GM13977 (cell line): ENCODE data around the gene RNF20.
"Not testable (repeated sequence)": the region's sequence is repeated elsewhere in the genome, so short reads cannot be mapped to it uniquely, and the experiment has no call there.

Source experiments
- DNase-seq: peaks from one replicate; pipeline ENCODE4 v3.0.0; 2012; ENCODE audit warnings: low spot score
- CTCF ChIP-seq: IDR thresholded peaks from 2 replicates; pipeline ENCODE4 v1.5.1; 2012; ENCODE audit warnings: mild to moderate bottlenecking, control low read depth; ENCODE audit not compliant: insufficient read depth; ENCODE audit errors: extremely low read depth, missing control alignments
- in situ Hi-C: fragments of 300-500 bp; cut with MboI; formaldehyde crosslinking; loops from one replicate; pipeline ENCODE4 v1.12.0; 2022; ENCODE audit warnings: low sequenced_read_pairs, low pct_unique_long_range_greater_than_20kb, mixed read lengths, inconsistent platforms; ENCODE audit not compliant: unreplicated experiment

Gene RNF20

GRCh38 chr9:101586651-101587050, 53.0 kb downstream of the RNF20 start:
- in situ Hi-C loops = no loop called here
- DNase-seq = no peak
- TF ChIP-seq CTCF = no peak

- in situ Hi-C loops = no loop called here
- TF ChIP-seq CTCF = no peak
- DNase-seq = no peak
Observed at GRCh38 chr9:101587332-101588043, 53.8 kb downstream of the RNF20 start.

DNA sequence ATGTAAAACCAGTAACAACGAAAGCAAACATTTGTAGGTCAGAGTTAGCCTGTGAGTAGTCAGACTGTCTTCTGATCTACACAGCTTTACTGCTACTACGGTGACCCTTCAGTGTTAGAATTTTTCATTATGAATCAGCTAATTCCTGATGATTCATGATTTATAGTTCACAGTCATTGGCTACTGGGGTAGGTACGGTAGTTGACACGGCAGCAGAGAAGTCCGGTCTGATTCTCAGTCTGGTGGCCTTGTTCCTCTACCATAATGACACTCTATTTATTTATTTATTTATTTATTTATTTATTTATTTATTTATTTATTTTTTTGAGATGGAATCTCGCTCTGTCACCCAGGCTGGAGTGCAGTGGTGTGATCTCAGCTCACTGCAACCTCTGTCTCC, 56.4 kb downstream of the RNF20 start:
- DNase-seq, in situ Hi-C loops: not testable (repeated sequence)

DNA sequence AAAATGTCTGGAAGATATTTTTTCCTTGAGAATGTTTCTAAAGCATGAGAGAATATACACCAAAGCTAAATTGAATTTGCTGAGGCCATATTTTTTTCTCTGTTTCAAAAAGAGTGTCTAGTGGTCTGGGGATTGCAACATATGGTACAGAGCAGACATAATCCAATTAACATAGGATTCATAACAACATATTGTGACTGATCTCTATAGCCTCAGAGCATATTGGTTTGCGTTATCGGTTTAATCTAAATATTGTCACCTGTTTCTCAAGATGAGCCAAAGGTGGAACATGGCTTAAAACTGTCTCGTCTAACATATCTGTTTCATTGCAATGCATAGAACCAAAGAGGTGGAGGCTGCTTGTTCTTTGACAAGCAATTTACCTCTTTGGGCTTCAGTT, 57.2 kb downstream of the RNF20 start:
- no peak for DNase-seq
- in situ Hi-C loops = no loop called here
- no peak for TF ChIP-seq CTCF

DNA sequence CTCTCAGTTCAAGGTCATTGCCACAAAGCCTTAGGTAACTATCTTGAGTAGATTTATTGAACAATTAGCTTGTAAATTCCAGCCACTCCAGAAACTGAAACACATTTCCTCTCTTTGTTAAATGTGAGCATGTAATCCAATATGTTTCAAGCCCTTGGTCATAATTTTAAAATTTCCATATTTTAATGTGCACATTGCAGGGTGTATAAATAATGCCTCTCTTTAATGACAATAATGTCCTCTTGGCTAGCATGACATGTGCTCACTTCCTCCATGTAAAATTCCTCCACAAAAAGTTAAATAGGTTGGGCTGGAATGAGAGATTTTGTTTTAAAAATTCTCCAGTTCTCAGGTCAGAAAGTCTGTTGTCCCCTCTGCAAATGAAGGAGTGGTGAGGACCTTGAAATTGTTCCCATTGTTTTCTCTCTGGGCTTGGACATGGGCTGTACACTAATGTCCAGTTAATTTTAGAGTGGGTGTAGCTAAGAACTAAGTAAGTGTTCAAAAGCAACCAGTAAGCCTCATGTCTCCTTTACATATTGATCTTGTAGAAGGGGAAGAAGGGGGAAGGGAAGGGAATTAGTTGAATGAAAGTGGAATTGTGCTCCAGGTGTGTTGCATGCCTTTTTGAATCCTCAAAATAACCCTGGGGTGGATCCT, 58.3 kb downstream of the RNF20 start:
- DNase-seq = no peak
- in situ Hi-C loops = no loop called here
- no peak for TF ChIP-seq CTCF

DNA sequence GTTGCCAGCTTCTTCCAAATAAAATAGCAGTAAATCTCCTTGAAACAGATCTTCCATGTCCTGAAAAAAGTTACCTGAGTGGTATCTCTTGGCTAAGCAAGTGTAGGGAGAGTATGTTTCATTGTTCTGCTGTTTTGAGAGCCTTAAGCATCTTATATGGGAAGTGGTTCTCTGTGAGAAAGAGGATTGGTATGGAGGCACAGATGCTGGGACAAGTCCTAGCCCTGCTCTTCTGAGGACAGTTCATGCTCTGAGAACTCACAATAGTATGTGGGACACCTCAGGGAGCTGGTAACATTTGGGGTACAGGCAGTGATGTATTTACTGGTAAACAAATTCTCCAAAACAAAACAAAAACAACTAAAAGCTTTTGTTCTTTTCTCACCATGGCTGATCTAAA, 59.1 kb downstream of the RNF20 start:
- TF ChIP-seq CTCF = no peak
- in situ Hi-C loops = no loop called here
- DNase-seq = no peak

DNA sequence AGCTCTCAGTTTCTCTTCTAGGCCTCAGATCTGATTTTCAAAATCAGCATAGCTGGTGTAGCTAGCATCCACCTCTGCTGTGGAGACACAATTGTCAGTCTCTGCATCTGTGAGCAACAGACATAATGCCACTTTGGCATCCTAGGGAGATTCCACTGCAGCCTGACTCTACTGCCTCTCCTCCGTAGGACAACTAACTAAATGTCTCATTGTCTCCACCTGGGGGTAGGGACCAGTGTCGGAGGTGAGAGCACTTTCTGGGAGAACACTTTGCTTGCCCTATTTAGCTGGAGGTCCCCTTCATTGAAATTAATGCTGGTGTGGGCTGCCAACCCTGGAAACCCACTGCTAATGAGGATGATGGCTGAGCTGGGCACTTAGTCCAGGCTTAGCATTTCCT, 59.7 kb downstream of the RNF20 start:
- TF ChIP-seq CTCF = no peak
- DNase-seq = no peak
- in situ Hi-C loops = no loop called here
